GM19324 (cell line): ENCODE results near the gene NNT.
"Not testable (repeated sequence)": the region's sequence is repeated elsewhere in the genome, so short reads cannot be mapped to it uniquely, and the experiment has no call there.

Source experiments
- ATAC-seq: cut with Tn5 transposase; IDR thresholded peaks from one replicate; pipeline ENCODE4 v1.9.1; 2021; ENCODE audit warnings: mild to moderate bottlenecking, moderate library complexity; ENCODE audit not compliant: unreplicated experiment, low FRiP score

NNT gene

DNA sequence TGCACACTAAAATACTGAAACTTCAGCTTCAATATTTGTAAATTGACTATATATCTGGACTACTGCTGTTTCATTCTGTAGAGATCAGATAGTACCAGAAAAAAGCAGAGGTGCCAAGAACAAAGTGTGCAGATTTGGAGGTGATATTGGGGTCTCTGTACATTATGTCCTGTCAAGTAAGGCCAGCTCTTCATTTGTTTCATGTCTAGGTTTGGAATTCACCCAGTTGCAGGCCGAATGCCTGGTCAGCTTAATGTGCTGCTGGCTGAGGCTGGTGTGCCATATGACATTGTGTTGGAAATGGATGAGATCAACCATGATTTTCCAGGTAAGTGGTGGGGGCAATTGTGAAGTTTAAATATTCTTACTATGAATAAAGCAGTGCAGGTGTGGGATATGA lies 96.9 kb downstream of the NNT start:
- no peak for ATAC-seq

DNA sequence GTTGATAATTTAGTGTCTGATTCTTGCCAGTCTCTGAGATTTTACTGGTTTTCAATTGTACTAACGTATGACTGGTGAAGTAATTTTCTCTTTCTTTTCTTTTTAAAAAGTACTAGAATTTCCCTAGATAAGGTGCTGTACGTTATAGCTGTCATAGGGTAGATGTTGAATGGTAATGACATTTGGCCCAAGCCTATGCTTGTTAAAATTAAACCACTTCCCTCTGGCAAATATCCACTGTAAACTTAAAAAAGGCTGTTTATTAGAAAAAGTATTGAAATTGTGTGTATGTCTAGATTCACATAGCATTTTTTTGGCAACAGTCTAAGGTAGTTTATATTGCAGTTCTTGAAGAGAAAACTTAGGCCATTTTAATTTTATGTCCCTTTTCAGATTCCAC lies 97.6 kb downstream of the NNT start:
- no peak for ATAC-seq

DNA sequence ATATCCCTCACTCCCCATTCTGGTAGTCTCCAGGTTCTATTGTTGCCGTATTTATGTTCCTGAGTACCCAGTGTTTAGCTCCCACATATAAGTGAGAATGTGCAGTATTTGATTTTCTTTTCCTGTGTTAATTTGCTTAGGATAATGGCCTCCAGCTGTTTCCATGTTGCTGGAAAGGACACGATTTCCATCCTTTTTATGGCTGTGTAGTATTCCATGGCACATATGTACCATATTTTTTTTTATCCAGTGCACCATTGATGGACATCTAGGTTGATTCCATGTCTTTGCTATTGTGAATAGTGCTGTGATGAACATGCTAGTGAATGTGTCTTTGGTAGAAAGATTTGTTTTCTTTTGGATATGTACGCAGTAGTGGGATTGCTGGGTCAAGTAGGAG lies 98.2 kb downstream of the NNT start:
- ATAC-seq: no peak

DNA sequence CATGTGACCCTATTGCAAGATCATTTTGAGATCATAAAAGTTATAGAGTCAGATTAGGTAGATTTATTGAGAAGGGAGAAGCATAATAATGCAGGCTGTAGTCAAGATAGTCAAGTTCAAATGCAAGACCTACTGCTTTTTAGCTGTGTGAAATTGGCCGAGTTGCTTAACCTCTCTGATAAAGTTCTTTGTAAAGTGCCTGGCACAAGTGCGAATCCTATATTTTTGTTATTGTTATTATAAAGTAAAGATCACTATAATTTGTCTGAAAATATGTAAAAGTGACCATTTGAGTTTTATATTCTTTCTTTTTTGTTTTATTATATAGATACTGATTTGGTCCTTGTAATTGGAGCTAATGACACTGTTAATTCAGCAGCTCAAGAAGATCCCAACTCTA lies 99.3 kb downstream of the NNT start:
- ATAC-seq: no peak

DNA sequence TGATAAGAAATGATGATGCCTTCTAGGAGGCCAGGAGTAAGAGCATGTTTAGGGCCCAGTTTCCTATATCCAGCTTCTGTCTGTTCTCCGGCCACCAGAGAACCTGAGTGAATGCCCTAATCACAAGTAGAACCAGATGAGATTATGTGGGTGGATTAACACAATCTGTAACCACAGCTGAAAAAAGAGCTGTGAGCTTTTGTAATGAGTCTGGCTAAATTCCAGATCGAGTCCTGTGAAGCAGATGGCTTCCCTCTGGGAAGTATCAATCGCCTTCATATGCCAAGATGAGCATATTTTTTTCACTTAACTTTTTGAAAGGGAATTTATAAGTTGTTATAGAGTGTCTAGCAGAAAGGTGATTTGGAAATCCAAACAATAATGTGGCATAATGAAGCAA lies 99.8 kb downstream of the NNT start:
- ATAC-seq: no peak

DNA sequence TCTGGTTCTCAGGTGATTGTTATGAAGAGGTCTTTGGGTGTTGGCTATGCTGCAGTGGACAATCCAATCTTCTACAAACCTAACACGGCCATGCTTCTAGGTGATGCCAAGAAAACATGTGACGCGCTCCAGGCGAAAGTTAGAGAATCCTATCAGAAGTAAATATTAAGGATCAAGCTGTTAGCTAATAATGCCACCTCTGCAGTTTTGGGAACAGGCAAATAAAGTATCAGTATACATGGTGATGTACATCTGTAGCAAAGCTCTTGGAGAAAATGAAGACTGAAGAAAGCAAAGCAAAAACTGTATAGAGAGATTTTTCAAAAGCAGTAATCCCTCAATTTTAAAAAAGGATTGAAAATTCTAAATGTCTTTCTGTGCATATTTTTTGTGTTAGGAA lies 101.3 kb downstream of the NNT start:
- no peak for ATAC-seq

DNA sequence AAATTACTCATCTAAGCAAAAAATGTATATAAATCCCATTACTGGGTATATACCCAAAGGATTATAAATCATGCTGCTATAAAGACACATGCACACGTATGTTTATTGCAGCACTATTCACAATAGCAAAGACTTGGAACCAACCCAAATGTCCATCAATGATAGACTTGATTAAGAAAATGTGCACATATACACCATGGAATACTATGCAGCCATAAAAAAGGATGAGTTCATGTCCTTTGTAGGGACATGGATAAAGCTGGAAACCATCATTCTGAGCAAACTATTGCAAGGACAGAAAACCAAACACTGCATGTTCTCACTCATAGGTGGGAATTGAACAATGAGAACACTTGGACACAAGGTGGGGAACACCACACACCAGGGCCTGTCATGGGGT lies 103.6 kb downstream of the NNT start:
- not testable (repeated sequence) for ATAC-seq

DNA sequence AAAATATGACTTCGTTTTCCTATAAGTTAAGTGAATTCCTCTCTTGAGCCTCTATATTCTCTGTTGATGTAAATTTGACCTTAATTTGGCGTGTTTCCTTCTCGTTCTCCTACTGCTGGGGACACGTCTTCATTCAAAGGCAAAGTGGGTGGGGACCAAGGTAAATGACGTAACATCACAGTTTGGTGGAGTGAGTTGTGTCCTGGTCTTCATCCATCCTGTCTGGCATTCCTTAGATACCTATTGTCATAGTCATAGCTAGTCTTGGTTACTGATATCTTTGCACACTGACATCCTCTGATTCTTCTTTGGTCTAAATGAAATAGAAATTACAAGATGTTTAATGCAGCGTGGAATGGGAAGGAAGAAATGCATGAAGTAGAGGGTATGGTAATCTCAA lies 108.5 kb downstream of the NNT start:
- ATAC-seq: no peak

DNA sequence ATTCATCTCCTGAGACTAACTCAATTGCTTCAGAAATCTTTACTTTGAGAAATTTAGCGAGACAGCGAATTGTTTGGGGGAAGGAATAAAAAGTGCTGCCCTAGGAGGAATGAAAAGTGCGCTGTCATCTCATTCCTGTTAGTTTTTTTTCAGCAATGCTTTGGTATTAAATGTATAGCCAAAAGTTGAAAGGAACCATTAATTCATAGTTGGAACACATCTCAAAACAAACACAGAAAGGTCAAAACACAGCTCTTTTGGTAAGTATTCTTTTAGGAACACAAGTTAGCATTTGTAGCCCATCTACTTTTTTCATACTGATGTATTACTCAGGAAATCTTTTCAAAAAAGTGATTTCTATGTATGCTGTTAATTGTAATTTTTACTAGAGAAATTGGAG lies 109.1 kb downstream of the NNT start:
- ATAC-seq: no peak

DNA sequence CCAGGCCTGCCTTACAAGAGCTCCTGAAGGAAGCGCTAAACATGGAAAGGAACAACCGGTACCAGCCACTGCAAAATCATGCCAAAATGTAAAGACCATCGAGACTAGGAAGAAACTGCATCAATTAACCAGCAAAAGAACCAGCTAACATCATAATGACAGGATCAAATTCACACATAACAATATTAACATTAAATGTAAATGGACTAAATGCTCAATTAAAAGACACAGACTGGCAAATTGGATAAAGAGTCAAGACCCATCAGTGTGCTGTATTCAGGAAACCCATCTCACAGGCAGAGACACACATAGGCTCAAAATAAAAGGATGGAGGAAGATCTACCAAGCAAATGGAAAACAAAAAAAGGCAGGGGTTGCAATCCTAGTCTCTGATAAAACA lies 116.8 kb downstream of the NNT start:
- not testable (repeated sequence) for ATAC-seq

DNA sequence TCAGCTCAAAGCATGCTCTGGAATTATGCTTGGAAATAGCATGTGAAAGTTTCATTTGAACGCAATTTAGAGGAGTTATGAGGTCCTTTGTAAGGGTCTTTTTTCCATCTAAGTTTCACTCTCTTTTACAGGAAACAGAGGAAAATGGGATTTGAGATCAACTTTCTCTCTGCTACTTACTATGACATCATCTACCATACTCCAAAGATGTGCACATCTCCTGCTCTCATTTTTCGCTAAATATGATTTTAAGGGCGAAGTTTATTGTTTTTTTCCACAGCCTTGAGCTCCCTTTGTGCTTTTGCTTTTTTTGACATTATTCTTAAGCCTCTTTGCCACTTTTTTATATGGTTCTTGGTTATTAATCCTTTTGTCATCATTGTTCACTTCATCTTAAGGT lies 125.6 kb downstream of the NNT start:
- ATAC-seq: no peak

DNA sequence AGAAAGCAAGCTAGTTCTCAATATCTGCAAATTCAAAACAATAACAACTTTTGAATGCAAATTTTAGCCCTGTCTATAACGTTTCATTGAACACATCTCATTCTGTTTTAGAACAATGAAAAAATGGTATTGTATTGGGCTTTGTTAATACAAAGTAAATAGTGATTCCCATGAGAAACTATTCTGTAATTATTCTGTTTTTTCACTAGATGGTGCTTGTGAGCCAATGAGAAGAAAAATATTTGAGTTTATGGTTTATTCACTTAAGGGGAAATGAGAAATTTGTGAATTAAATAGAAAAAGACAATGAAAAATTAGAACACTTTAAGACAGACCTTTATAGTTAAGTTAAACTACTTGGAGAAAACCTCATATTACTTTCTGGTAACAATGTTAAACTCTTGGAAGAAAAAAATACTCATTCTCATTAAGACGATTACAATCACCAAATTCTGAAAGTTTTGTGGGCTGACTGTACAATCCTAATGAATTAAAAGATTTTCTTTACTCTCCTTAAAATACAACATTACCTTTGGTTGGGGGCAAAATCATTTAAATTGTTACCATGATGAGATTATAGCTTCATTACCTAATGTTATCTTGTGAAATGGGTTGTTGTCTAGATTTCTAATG lies 127.0 kb downstream of the NNT start:
- no peak for ATAC-seq

DNA sequence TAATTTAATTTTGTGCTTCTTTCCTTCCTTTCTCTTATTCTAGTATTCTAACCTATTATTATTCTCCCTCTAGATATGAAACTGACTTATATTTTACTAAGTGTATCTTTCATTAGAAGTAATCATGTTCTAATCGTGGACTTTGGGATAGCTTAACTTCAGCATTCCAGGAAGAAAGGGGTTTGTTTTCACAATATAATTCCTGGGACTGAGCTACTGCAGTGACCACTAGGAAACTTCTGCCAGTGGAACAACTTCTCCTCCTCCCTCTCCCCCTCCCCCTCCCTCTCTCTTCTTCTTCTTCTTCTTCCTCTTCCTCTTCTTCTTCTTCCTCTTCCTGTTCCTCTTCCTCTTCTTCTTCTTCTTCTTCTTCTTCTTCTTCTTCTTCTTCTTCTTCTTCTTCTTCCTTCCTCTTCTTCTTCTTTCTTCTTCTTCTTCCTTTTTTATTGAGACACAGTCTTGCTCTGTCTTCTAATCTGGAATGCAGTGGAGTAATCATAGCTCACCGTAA lies 127.9 kb downstream of the NNT start:
- ATAC-seq: no peak

DNA sequence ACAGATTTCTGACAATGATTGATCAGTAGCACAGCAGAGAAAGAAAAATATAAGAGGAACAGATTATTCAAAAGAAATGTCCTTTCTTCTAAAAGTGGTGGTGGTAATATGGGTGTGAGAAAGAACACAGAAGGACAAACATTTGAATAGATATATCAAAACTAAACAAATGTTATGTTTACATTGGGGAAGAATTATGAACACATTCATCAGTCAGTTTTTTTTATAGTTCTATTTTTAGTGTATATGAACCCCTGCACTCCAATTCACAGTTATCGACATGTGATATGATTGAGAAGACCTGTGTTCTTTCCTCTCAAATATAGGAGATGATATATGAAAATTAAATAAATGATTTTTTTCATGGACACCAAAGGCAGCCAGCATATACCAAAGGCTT lies 128.6 kb downstream of the NNT start:
- ATAC-seq: no peak

DNA sequence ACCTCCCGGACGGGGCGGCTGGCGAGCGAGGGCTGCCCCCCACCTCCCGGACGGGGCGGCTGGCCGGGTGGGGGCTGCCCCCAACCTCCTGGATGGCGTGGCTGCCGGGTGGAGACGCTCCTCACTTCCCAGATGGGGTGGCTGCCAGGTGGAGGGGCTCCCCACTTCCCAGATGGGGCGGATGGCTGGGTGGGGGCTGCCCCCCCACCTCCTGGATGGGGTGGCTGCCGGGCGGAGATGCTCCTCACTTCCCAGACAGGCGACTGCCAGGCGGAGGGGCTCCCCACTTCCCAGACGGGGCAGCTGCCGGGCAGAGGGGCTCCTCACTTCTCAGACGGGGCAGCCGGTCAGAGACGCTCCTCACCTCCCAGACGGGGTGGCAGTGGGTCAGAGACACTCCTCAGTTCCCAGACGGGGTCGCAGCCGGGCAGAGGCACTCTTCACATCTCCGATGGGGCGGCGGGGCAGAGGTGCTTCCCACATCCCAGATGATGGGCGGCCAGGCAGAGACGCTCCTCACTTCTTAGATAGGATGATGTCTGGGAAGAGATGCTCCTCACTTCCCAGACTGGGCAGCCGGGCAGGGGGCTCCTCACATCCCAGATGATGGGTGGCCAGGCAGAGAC lies 143.1 kb downstream of the NNT start:
- not testable (repeated sequence) for ATAC-seq

DNA sequence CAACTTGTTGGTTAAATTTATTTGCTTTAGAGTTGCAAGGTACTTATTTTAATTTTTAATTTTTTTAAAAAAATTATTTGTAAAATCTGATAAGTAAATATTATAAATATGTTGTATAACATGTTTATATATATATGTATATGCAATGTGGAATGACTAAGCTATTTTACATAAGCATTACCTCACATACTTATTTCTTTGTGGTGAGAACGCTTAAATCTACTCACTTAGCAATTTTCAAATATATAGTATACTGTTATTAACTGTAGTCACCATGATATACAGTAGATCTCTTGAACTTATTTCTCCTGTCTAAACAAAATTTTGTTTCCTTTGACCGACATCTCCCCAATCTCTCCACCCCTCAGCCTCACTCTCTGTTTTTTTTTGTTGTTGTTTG lies 147.8 kb downstream of the NNT start:
- ATAC-seq: no peak

DNA sequence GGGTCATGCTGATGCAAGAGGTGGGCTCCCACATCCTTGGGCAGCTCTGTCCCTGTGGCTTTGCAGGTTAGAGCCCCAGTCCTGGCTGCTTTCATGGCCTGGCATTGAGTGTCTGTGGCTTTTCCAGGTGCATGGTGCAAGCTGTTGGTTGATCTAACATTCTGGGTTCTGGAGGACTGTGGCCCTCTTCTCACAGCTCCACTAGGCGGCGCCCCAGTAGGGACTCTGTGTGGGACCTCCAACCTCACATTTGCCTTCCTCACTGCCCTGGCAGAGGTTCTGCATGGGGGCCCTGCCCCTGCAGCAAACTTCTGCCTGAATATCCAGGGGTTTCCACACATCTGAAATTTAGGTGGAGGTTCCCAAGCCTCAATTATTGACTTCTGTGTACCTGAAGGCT lies 150.1 kb downstream of the NNT start:
- no peak for ATAC-seq
